ENCODE results near the gene AHRR. TPM values are rescaled to one million over a fixed set of nuclear protein-coding genes. Genes with fewer than 3 reads are reported as not detected.

AHRR gene
- total RNA-seq, 1 experiment from 2014 or later: 1.9 TPM

DNA sequence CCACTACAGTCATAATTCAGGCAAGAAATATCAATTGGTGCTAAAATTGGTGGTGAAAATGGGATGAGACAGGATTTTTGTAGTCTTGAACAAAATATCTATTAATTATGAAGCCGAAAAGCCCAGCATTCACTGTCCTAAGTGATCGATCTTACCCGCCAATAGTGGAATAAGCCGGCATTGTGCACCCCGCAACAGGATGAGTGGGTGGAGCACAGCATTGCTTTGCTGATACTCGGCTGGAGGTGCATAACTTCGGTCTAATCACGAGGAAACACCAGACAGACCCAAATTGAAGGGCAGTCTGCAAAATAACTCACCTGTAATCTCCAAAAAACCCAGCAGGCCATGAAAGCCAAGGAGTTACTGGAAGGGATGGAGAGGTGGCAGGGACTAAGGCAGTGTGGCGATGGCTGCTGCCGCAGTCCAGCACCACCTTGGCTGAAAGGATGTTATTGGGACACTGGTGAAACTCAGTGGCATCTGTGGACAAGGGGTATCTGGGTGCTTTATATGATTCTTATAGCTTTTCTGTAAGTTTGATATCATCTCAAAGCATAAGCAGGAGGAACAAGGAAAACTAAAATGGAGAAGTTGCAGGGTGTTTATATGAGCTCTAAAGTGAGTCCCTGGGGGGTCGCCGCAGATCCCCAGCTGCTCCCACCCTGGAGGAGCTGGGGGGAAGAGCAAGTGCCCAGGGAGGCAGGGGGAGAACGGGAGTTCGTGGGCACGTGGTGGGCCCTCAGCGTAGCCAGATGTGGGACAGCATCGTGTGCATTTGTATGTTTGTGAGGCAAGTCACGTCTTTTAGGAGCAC lies 45.2 kb downstream of the AHRR start:
- H3K4me1 ChIP-seq (ENCODE audit: insufficient read depth, low read length): no peaks in the 10 kb centered on the region
- no peak overlapping the region for H3K27ac ChIP-seq (ENCODE audit: low read length)
- H3K9ac ChIP-seq (ENCODE audit: low read length): no peak overlapping the region
- H3F3A ChIP-seq (ENCODE audit: low read length, unreplicated experiment): no peaks in the 10 kb centered on the region
- H3K36me3 ChIP-seq (ENCODE audit: low read depth, low read length): no peaks in the 10 kb centered on the region
- no peak for DNase-seq
- H3K79me2 ChIP-seq (ENCODE audit: low read length): no peaks in the 10 kb centered on the region
- ChIA-PET CTCF (no interaction called here), POLR2A (ENCODE audit: unreplicated experiment) (no interaction called here)
- H3K27me3 ChIP-seq (ENCODE audit: low read length): no peaks in the 10 kb centered on the region
- no peaks in the 10 kb centered on the region for H3K9me2 ChIP-seq (replicated peaks; ENCODE audit: low read length)
- H2AFZ ChIP-seq (ENCODE audit: low read length): no peak overlapping the region
- H4K20me1 ChIP-seq (ENCODE audit: low read length): no peaks in the 10 kb centered on the region
- TF ChIP-seq, protein P1, sequence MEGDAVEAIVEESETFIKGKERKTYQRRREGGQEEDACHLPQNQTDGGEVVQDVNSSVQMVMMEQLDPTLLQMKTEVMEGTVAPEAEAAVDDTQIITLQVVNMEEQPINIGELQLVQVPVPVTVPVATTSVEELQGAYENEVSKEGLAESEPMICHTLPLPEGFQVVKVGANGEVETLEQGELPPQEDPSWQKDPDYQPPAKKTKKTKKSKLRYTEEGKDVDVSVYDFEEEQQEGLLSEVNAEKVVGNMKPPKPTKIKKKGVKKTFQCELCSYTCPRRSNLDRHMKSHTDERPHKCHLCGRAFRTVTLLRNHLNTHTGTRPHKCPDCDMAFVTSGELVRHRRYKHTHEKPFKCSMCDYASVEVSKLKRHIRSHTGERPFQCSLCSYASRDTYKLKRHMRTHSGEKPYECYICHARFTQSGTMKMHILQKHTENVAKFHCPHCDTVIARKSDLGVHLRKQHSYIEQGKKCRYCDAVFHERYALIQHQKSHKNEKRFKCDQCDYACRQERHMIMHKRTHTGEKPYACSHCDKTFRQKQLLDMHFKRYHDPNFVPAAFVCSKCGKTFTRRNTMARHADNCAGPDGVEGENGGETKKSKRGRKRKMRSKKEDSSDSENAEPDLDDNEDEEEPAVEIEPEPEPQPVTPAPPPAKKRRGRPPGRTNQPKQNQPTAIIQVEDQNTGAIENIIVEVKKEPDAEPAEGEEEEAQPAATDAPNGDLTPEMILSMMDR (conservative IDR thresholded peaks at IDR 0.05; ENCODE audit: low read depth, low read length): no peak
- no peak for TF ChIP-seq EZH2 (IDR thresholded peaks at IDR 0.05; ENCODE audit: low read length, unreplicated experiment)
- no peak for TF ChIP-seq EZH2phosphoT487 (IDR thresholded peaks at IDR 0.05; ENCODE audit: borderline replicate concordance, low read length)
- BruUV-seq (replicated peaks): no TSS peak
- H3K4me3 ChIP-seq (ENCODE audit: low read length): no peak overlapping the region
- intact Hi-C loops (cut with micrococcal nuclease): no loop called here
- ATAC-seq: no peak
- no peak overlapping the region for H3K4me2 ChIP-seq (ENCODE audit: low read length)
- no peaks in the 10 kb centered on the region for H3K9me3 ChIP-seq (ENCODE audit: low read length)

DNA sequence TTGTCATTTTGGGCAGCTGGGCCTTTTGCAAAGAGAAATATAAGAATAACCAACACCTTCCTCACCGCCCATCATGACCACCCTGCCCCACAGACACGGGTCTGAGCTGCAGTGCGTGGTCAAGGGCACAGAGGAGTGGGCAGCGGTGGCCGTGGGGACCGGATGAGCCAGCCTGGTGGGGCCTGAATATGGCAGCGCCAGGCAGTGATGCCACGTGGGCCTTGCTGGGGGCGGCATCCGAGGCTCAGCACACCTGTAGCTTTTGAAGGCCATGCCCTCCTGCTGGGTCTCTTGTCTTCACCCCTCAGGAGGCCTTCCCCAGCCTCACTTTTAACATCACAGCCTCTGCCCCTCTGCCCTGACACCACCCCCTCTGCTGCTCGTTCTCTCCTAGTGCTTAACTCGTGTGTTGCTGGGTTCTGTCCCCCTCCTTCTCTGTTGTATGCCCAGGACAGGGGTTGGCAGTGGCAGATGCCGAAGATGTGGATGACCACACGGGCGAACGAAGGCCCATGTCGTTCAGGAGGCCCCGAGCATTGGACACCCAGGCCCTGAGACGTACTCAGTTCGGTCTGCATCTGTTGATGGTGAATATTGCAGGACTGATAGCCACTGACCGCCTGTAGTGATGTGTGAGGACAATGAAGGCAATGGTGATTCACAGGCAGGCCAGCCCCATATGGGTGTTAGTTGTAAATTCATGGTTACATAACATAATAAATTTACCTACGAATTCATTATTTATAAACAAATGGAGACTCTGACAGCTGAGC lies 46.0 kb downstream of the AHRR start:
- Histone ChIP-seq H3K79me2 (ENCODE audit: low read length) (no peaks in the 10 kb centered on the region), H3K9me3 (ENCODE audit: low read length) (no peaks in the 10 kb centered on the region), H3K36me3 (ENCODE audit: low read depth, low read length) (no peaks in the 10 kb centered on the region), H3K4me2 (ENCODE audit: low read length) (no peak overlapping the region), H3F3A (ENCODE audit: low read length, unreplicated experiment) (no peaks in the 10 kb centered on the region), H3K27me3 (ENCODE audit: low read length) (no peaks in the 10 kb centered on the region), H2AFZ (ENCODE audit: low read length) (no peak overlapping the region), H3K4me3 (ENCODE audit: low read length) (no peak overlapping the region), H3K27ac (ENCODE audit: low read length) (no peak overlapping the region), H3K4me1 (ENCODE audit: insufficient read depth, low read length) (no peaks in the 10 kb centered on the region), H3K9me2 (replicated peaks; ENCODE audit: low read length) (no peaks in the 10 kb centered on the region), H3K9ac (ENCODE audit: low read length) (no peak overlapping the region), H4K20me1 (ENCODE audit: low read length) (no peaks in the 10 kb centered on the region)
- ATAC-seq (no peak), DNase-seq (no peak)
- TF ChIP-seq EZH2phosphoT487 (IDR thresholded peaks at IDR 0.05; ENCODE audit: borderline replicate concordance, low read length): no peak
- no peak for TF ChIP-seq EZH2 (IDR thresholded peaks at IDR 0.05; ENCODE audit: low read length, unreplicated experiment)
- TF ChIP-seq, protein P1 (conservative IDR thresholded peaks at IDR 0.05; ENCODE audit: low read depth, low read length): no peak
- intact Hi-C loops (cut with micrococcal nuclease): no loop called here
- CTCF ChIA-PET: no interaction called here
- POLR2A ChIA-PET (ENCODE audit: unreplicated experiment): no interaction called here
- BruUV-seq (replicated peaks): no TSS peak
